DMS153 (cell line): ENCODE results near the gene TSR1.

Experiments used
- DNase-seq: peaks from one replicate; lab custom pipeline; 2025; lab: John Stamatoyannopoulos, UW

Gene TSR1

GRCh38 chr17:2279707-2280106 is 56.5 kb downstream of the TSR1 start:
- no peak for DNase-seq

DNA sequence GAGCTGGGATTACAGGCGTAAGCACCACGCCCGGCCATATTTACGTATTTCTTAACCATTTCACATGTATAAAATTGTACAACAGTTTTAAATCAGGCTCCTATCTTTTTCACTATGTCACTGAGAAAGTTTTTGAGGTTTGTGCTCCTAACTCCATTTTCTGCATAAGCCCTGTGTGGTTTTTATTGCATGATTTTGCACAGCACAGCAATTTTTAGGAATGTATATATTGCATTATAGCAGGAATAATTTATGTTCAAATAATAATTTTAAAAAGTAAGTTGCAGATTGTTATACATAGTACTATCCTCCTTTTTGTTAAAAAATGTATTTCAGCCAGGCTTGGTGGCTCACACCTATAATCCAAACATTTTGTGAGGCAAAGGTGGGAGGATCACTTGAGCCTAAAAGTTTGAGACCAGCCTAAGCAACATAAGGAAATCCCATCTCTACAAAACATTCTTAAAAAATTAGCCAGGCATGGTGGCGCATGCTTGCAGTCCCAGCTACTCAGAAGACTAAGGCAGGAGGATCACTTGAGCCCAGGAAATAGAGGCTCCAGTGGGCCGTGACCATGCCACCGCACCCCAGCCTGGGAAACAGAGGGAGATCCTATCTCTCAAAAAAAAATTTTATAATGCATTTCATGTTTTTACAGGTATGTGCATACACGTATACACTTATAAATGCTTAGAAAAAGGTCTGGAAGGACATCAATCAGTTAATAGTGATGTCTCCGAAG is 58.7 kb downstream of the TSR1 start:
- DNase-seq = no peak

DNA sequence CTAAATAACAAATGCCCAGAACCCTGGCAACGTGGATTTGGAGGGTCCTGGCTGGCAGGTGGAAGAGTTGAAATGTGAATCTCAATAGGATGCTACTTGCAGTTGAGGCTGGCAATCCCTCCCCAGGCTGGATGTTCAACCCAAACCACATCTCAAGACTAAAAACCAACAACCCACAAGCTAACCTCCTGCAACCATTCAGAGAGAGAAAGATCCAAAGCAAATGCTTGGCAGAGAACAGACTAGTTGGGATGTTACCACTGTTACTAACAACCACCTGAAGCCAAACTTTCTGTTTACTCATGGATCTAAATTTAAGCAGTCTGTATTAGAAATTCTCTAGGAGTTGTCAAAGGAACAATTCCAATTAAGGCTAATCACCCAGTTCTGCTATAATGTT is 60.5 kb downstream of the TSR1 start:
- DNase-seq = no peak

DNA sequence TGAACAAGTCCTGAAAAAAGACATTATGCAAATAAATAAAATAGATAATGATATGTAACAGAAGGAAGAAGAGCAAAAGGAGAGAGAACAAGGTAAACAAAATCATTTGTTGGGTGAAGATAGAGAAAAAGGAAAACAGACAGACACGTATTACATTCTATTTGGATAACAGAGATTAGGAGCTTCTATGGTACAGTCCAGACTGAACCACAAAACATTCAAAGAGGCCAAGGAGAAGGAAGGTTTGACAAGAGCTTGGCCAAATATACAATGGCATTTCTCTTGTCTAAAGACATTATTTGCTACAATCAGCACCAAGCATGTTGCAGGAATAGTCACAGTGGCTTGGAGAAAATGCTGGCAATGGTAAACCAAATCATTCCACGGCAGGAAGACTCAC is 61.8 kb downstream of the TSR1 start:
- no peak for DNase-seq
